DOHH2 (cell line): ENCODE data around the gene WDR70.

ENCODE experiments used
- EZH2phosphoT487 ChIP-seq: fragments of 200-600 bp; sonication (generic); IDR thresholded peaks from 2 replicates; pipeline ENCODE4 v1.6.1; 2017; ENCODE audit warnings: borderline replicate concordance, mild to moderate bottlenecking, antibody characterized with exemption, low read length, moderate library complexity, mixed read lengths
- TF ChIP-seq, protein P1 (sequence below): fragments of 200-600 bp; sonication (generic); IDR thresholded peaks from one replicate; pipeline ENCODE4 v1.5.1; 2014; ENCODE audit warnings: antibody characterized with exemption, mild to moderate bottlenecking, low read depth, low read length; ENCODE audit not compliant: poor library complexity, severe bottlenecking

GRCh38 chr5:37511646-37512045 lies 132.5 kb downstream of the WDR70 start:
- TF ChIP-seq, protein P1, sequence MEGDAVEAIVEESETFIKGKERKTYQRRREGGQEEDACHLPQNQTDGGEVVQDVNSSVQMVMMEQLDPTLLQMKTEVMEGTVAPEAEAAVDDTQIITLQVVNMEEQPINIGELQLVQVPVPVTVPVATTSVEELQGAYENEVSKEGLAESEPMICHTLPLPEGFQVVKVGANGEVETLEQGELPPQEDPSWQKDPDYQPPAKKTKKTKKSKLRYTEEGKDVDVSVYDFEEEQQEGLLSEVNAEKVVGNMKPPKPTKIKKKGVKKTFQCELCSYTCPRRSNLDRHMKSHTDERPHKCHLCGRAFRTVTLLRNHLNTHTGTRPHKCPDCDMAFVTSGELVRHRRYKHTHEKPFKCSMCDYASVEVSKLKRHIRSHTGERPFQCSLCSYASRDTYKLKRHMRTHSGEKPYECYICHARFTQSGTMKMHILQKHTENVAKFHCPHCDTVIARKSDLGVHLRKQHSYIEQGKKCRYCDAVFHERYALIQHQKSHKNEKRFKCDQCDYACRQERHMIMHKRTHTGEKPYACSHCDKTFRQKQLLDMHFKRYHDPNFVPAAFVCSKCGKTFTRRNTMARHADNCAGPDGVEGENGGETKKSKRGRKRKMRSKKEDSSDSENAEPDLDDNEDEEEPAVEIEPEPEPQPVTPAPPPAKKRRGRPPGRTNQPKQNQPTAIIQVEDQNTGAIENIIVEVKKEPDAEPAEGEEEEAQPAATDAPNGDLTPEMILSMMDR: no peak
- no peak for TF ChIP-seq EZH2phosphoT487
